Tibial nerve (tissue), 4 donors: ENCODE results near the gene TSPAN2. TPM values are rescaled to one million over a fixed set of nuclear protein-coding genes. Genes with fewer than 3 reads are reported as not detected.

Experiments used
- DNase-seq, 2 donors: peaks; one replicate each; pipeline ENCODE4 v3.0.0-alpha.2; 2019; ENCODE audit warnings: low spot score in 2 of 2
- H3K27ac ChIP-seq, 4 donors: fragments of 200-600 bp; sonication (generic) in 3 of 4; one replicate each; pipeline ENCODE4 v1.5.1; 2017 to 2019; ENCODE audit warnings: mild to moderate bottlenecking in 1 of 4
- H3K27me3 ChIP-seq, 2 donors: fragments of 200-600 bp; sonication (generic) in 1 of 2; one replicate each; pipeline versions ENCODE4 v1.5.1 to v1.6.0; 2017 to 2019
- H3K36me3 ChIP-seq, 3 donors: fragments of 200-600 bp; sonication (generic); one replicate each; pipeline ENCODE4 v1.5.1; 2018 to 2019
- H3K4me1 ChIP-seq, 4 donors: fragments of 200-600 bp; sonication (generic) in 3 of 4; one replicate each; pipeline ENCODE4 v1.5.1; 2017 to 2019
- H3K4me3 ChIP-seq, 4 donors: fragments of 200-600 bp; sonication (generic) in 3 of 4; one replicate each; pipeline ENCODE4 v1.5.1; 2017 to 2019; ENCODE audit warnings: mild to moderate bottlenecking in 1 of 4, moderate library complexity in 1 of 4
- H3K9me3 ChIP-seq, 4 donors: fragments of 200-600 bp; sonication (generic) in 3 of 4; one replicate each; pipeline ENCODE4 v1.5.1; 2017 to 2019
- CTCF ChIP-seq, 5 experiments: fragments of 200-600 bp in 3 of 5; fragments of 450-650 bp in 2 of 5; sonication (generic) in 3 of 5; IDR thresholded peaks; one replicate each; pipeline ENCODE4 v1.5.1; 2016 to 2019; ENCODE audit warnings: antibody characterized with exemption in 5 of 5, mild to moderate bottlenecking in 3 of 5, moderate library complexity in 2 of 5
- EP300 ChIP-seq, 2 donors: sonication (generic); formaldehyde crosslinking; IDR thresholded peaks; one replicate each; pipeline ENCODE4 v1.6.1; 2017; ENCODE audit warnings: antibody characterized with exemption in 2 of 2, mild to moderate bottlenecking in 1 of 2
- POLR2A ChIP-seq, 2 donors: fragments of 450-650 bp; IDR thresholded peaks; one replicate each; pipeline ENCODE4 v1.6.1; 2017; ENCODE audit warnings: antibody characterized with exemption in 2 of 2, mild to moderate bottlenecking in 2 of 2, moderate library complexity in 2 of 2
- WGBS, 2 donors: methylation state at CpG; one replicate each; pipeline ENCODE4 v1.1.5; 2018; 5-methylcytosine and 5-hydroxymethylcytosine counted together
- total RNA-seq, 4 donors: library from RNA; depleted of rRNA; stranded (reverse); fragments of >200 nt; gene quantifications; one replicate each; pipeline ENCODE4 v1.1.0, GENCODE V29; 2016

Gene TSPAN2
- total RNA-seq, 4 donors from 2014 or later: 0.84 to 7.1 (median 3.2) TPM

GRCh38 chr1:115121793-115122192 lies 32.5 kb upstream of the TSPAN2 start:
- DNase-seq: no peak
- H3K4me3 ChIP-seq: no peak overlapping the region
- H3K27ac ChIP-seq: no peak overlapping the region
- H3K4me1 ChIP-seq: no peaks in the 10 kb centered on the region
- H3K36me3 ChIP-seq: no peaks in the 10 kb centered on the region
- TF ChIP-seq CTCF (IDR thresholded peaks at IDR 0.05): no peak
- no peak for TF ChIP-seq EP300 (IDR thresholded peaks at IDR 0.05)
- TF ChIP-seq POLR2A (IDR thresholded peaks at IDR 0.05): no peak
- H3K9me3 ChIP-seq: peaks cover 0 to 47% (median 6%) of the 10 kb centered on the region in 4 donors
- H3K27me3 ChIP-seq: no peaks in the 10 kb centered on the region

DNA sequence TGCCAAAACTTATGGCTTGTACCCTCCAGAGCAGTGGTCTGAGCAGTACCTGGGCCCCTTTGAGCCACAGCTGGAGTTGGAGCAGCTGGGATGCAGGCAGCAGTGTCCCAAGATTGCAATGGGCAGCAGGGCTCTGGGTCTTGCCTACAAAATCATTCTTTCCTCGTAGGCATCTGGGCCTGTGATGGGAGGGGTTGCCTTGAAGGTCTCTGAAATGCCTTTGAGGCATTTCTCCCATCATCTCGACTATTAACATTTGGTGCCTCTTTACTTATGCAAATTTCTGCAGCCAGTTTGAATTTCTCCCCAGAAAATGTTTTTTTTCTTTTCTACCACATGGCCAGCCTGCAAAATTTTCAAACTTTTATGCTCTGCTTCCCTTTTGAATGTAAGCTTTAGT lies 31.0 kb upstream of the TSPAN2 start:
- no peak for TF ChIP-seq POLR2A (IDR thresholded peaks at IDR 0.05)
- TF ChIP-seq EP300 (IDR thresholded peaks at IDR 0.05): no peak
- TF ChIP-seq CTCF (IDR thresholded peaks at IDR 0.05): no peak
- no peak overlapping the region for H3K27ac ChIP-seq

GRCh38 chr1:115118611-115119010 lies 29.3 kb upstream of the TSPAN2 start:
- Histone ChIP-seq H3K27ac (no peak overlapping the region), H3K4me3 (no peak overlapping the region), H3K9me3 (peaks cover 0 to 37% (median 2%) of the 10 kb centered on the region in 4 donors), H3K27me3 (no peaks in the 10 kb centered on the region), H3K36me3 (no peaks in the 10 kb centered on the region), H3K4me1 (peaks cover 0 to 6% (median 0%) of the 10 kb centered on the region in 4 donors)
- 88 to 91% methylated on average over 4 of the region's 4 CpGs for WGBS, 2 donors
- no peak for DNase-seq
- TF ChIP-seq EP300 (IDR thresholded peaks at IDR 0.05): no peak
- no peak for TF ChIP-seq CTCF (IDR thresholded peaks at IDR 0.05)
- no peak for TF ChIP-seq POLR2A (IDR thresholded peaks at IDR 0.05)

More for the DNA sequence above, 31.0 kb upstream of the TSPAN2 start:
- peaks cover 0 to 47% (median 6%) of the 10 kb centered on the region in 4 donors for H3K9me3 ChIP-seq
- no peaks in the 10 kb centered on the region for H3K4me1 ChIP-seq
- no peak overlapping the region for H3K4me3 ChIP-seq
- 64 to 68% methylated on average over 2 of the region's 2 CpGs for WGBS, 2 donors
- no peak for DNase-seq
- no peaks in the 10 kb centered on the region for H3K36me3 ChIP-seq
- H3K27me3 ChIP-seq: no peaks in the 10 kb centered on the region

DNA sequence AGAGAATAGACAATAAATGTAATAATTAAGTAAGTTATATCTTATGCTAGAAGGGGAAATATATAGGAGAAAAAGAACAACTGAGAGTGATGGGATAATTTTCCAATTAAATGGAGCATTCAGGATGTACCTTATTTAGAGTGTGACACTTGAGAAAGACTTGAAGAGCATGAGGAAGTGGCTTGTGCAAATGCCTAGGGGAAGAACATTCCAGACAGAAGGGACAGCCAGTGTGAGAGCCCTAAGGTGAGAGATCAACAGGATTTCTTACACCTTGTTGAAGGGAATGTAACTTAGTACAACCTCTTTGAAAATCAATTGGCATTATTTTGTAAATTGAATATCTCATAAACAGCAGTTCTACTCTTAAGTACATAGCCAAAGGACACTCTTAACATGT lies 28.8 kb upstream of the TSPAN2 start:
- Histone ChIP-seq H3K27me3 (no peaks in the 10 kb centered on the region), H3K27ac (no peak overlapping the region), H3K9me3 (peaks cover 0 to 32% (median 2%) of the 10 kb centered on the region in 4 donors), H3K4me3 (no peak overlapping the region), H3K36me3 (no peaks in the 10 kb centered on the region), H3K4me1 (peaks cover 0 to 7% (median 0%) of the 10 kb centered on the region in 4 donors)
- no peak for DNase-seq
- no peak for TF ChIP-seq CTCF (IDR thresholded peaks at IDR 0.05)
- no peak for TF ChIP-seq EP300 (IDR thresholded peaks at IDR 0.05)
- TF ChIP-seq POLR2A (IDR thresholded peaks at IDR 0.05): no peak

DNA sequence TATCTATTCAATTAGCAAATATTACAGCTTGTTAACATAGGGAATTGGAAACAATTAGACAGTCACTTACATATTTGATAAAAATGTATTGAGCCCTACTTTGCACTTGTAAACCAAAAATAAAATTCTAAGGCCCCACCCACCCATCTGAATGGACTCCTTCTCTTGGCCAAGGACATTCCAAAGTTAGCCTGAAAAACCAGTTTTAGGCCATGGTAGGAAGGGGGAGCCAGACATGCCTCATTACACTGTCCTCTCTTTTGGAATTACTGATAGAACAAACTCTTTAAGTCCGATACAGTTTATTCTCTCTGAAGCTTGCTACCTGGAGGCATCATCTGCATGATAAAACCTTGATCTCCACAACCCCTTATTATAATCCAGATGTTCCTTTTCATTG lies 28.0 kb upstream of the TSPAN2 start:
- Histone ChIP-seq H3K9me3 (peaks cover 0 to 24% (median 2%) of the 10 kb centered on the region in 4 donors), H3K27ac (no peak overlapping the region), H3K4me1 (peaks cover 0 to 12% (median 0%) of the 10 kb centered on the region in 4 donors), H3K36me3 (no peaks in the 10 kb centered on the region), H3K4me3 (no peak overlapping the region), H3K27me3 (no peaks in the 10 kb centered on the region)
- WGBS, 2 donors: 94 to 100% methylated on average over 1 of the region's 1 CpG
- DNase-seq: no peak
- TF ChIP-seq POLR2A (IDR thresholded peaks at IDR 0.05) (no peak), CTCF (IDR thresholded peaks at IDR 0.05) (no peak), EP300 (IDR thresholded peaks at IDR 0.05) (no peak)
